Measurements from ENCODE around the gene MCTP2. TPM values are rescaled to one million over a fixed set of nuclear protein-coding genes. Genes with fewer than 3 reads are reported as not detected.

MCTP2 gene
- total RNA-seq, 4 donors from 2014 or later, result 12.0 to 18.3 (median 15.2) TPM

DNA sequence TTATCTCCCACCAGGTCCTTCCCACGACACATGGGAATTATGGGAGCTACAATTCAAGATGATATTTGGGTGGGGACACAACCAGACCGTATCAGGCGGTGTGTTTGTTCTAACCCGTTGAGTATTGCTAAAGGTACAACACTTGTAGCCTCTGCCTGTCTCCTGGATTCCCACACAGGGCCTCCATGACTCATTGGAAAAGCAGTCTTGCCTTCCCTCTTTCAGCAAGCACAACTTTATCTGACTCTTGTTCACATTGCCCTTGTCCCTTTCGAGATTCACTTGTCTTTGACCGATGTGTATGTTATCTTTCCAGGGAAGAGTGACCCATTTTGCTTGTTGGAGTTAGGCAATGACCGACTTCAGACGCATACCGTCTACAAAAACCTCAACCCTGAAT is 152.3 kb downstream of the MCTP2 start:
- Histone ChIP-seq H3K4me3 (no peak overlapping the region), H3K9me3 (no peaks in the 10 kb centered on the region), H3K4me1 (peaks cover 0 to 10% (median 0%) of the 10 kb centered on the region in 4 donors), H3K36me3 (no peaks in the 10 kb centered on the region), H3K27ac (no peak overlapping the region), H3K27me3 (no peaks in the 10 kb centered on the region)
- TF ChIP-seq POLR2A (IDR thresholded peaks at IDR 0.05) (no peak), EP300 (IDR thresholded peaks at IDR 0.05) (no peak)
- TF ChIP-seq, protein P1, sequence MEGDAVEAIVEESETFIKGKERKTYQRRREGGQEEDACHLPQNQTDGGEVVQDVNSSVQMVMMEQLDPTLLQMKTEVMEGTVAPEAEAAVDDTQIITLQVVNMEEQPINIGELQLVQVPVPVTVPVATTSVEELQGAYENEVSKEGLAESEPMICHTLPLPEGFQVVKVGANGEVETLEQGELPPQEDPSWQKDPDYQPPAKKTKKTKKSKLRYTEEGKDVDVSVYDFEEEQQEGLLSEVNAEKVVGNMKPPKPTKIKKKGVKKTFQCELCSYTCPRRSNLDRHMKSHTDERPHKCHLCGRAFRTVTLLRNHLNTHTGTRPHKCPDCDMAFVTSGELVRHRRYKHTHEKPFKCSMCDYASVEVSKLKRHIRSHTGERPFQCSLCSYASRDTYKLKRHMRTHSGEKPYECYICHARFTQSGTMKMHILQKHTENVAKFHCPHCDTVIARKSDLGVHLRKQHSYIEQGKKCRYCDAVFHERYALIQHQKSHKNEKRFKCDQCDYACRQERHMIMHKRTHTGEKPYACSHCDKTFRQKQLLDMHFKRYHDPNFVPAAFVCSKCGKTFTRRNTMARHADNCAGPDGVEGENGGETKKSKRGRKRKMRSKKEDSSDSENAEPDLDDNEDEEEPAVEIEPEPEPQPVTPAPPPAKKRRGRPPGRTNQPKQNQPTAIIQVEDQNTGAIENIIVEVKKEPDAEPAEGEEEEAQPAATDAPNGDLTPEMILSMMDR (IDR thresholded peaks at IDR 0.05), result no peak
- 93 to 96% methylated on average over 9 of the region's 9 CpGs for whole genome bisulfite sequencing, 2 donors
- no peak for DNase-seq (ENCODE audit: low spot score in 2 of 2)

DNA sequence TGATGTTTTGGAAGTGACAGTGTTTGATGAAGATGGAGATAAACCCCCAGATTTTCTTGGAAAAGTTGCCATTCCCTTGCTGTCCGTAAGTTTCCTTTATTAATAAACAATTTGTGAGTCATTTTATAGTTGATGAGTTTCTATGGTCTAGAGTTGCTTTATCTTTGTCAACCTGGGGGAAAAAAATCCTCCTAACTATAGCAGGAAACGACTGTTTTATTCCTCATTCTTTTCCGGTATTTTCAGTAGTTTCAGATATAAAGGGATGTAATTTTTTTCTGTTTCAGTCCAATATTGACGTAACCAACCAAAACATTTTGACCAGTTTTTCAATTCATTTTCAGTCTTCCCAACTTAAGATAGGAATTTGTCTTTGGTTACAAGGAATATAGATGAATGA is 154.1 kb downstream of the MCTP2 start:
- no peaks in the 10 kb centered on the region for H3K9me3 ChIP-seq
- no peak overlapping the region for H3K27ac ChIP-seq
- H3K36me3 ChIP-seq, result no peaks in the 10 kb centered on the region
- 84 to 88% methylated on average over 4 of the region's 4 CpGs for WGBS, 2 donors
- no peak for DNase-seq (ENCODE audit: low spot score in 2 of 2)
- no peak overlapping the region for H3K4me3 ChIP-seq
- no peaks in the 10 kb centered on the region for H3K27me3 ChIP-seq
- TF ChIP-seq, protein P1 (IDR thresholded peaks at IDR 0.05), result no peak
- TF ChIP-seq POLR2A (IDR thresholded peaks at IDR 0.05) (no peak), EP300 (IDR thresholded peaks at IDR 0.05) (no peak)
- peaks cover 0 to 10% (median 0%) of the 10 kb centered on the region in 4 donors for H3K4me1 ChIP-seq

DNA sequence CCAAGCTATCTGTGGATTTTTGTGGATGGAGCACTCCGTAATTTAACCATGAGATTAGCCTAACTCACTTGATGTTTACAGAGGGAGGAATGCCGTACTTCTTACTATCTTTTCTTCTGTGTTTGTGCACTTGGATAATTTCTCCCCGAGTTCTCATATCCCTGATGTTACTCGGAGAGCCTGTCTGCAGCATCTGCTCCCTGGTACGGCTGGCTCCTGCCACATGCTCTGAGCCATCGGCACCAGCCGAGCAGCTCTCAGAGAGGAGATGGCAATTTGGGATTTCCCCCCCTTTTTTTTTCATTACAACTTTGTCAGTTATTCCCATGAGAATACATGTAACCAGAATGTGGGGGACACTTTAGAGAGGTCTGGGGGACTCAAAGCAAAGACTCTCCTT is 155.0 kb downstream of the MCTP2 start:
- Histone ChIP-seq H3K4me3 (no peak overlapping the region), H3K27ac (no peak overlapping the region), H3K27me3 (no peaks in the 10 kb centered on the region), H3K9me3 (no peaks in the 10 kb centered on the region), H3K4me1 (peaks cover 0 to 10% (median 0%) of the 10 kb centered on the region in 4 donors), H3K36me3 (no peaks in the 10 kb centered on the region)
- DNase-seq (ENCODE audit: low spot score in 2 of 2), result no peak
- WGBS, 2 donors, result 94 to 96% methylated on average over 7 of the region's 7 CpGs
- TF ChIP-seq, protein P1 (IDR thresholded peaks at IDR 0.05), result no peak
- no peak for TF ChIP-seq POLR2A (IDR thresholded peaks at IDR 0.05)
- no peak for TF ChIP-seq EP300 (IDR thresholded peaks at IDR 0.05)

DNA sequence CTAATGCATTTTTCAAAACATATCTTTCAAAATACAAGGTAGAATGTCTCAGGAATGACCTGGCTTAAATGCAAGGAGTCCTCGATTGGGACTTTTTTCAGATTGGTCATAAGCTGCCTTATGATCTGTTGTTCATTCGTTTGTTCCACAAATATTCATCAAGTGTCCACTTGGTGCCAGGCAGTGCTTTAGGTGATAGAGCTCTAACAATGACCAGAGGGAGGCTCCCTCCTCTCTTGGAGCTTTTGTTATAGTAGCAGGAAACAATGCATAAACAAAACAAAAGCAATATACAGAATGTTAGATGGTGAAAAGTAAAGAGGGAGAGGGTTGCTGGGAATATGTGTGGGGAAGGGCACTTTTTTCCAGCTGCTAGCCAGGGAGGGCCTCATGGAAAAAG is 156.1 kb downstream of the MCTP2 start:
- 79 to 83% methylated on average over 2 of the region's 2 CpGs for WGBS, 2 donors
- no peaks in the 10 kb centered on the region for H3K27me3 ChIP-seq

DNA sequence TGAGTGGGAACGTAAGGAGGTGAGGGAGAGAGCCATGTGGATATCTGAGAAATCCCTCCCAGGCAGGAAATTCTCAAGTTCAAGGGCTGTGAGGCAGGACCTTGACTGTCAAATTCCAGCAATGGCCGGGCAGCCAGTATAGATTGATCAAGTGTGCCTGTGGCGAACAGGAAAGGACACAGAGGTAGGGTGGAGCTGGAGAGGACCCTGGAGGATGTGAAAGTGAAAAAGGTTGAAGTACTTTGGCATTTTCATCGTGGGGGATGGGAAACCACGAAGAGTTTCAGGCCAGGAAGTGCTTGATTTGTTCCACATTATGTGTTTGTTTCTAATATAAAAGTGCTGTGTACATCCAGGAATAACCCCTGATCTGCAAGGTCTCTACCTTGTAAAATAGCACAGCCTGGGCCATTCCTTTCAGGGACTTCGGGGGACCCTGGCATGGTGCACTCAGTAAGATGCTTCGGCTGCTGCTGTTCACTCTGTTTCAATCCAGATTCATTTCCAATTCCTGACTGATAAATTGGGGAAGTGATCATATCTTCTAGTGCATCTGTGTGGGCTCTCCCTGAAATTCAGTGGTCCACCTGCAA is 156.6 kb downstream of the MCTP2 start:
- H3K27ac ChIP-seq, result no peak overlapping the region
- no peak for DNase-seq (ENCODE audit: low spot score in 2 of 2)
- whole genome bisulfite sequencing, 2 donors, result 58 to 66% methylated on average over 7 of the region's 7 CpGs

More for the DNA sequence above, 156.1 kb downstream of the MCTP2 start:
- Histone ChIP-seq H3K36me3 (no peaks in the 10 kb centered on the region), H3K4me1 (peaks cover 0 to 10% (median 0%) of the 10 kb centered on the region in 4 donors), H3K27ac (no peak overlapping the region), H3K9me3 (no peaks in the 10 kb centered on the region), H3K4me3 (no peak overlapping the region)
- DNase-seq (ENCODE audit: low spot score in 2 of 2), result no peak
- TF ChIP-seq, protein P1 (IDR thresholded peaks at IDR 0.05), result no peak
- TF ChIP-seq POLR2A (IDR thresholded peaks at IDR 0.05), result no peak
- no peak for TF ChIP-seq EP300 (IDR thresholded peaks at IDR 0.05)

More for the DNA sequence above, 156.6 kb downstream of the MCTP2 start:
- TF ChIP-seq POLR2A (IDR thresholded peaks at IDR 0.05) (no peak), EP300 (IDR thresholded peaks at IDR 0.05) (no peak)
- TF ChIP-seq, protein P1 (IDR thresholded peaks at IDR 0.05), result no peak
- H3K4me1 ChIP-seq, result peaks cover 0 to 10% (median 0%) of the 10 kb centered on the region in 4 donors
- H3K9me3 ChIP-seq, result no peaks in the 10 kb centered on the region
- H3K27me3 ChIP-seq, result no peaks in the 10 kb centered on the region
- no peak overlapping the region for H3K4me3 ChIP-seq
- no peaks in the 10 kb centered on the region for H3K36me3 ChIP-seq
